OCI-LY1 (cell line): ENCODE measurements around the gene UBE2K.

ENCODE experiments used
- H2AFZ ChIP-seq: fragments of 200-600 bp; sonication (generic), shearing (Covaris generic); 2 replicates; pipeline ENCODE4 v1.6.0; 2014; ENCODE audit warnings: antibody characterized with exemption, mild to moderate bottlenecking, low read length
- H3F3A ChIP-seq: fragments of 200-600 bp; sonication (generic), shearing (Covaris generic); 2 replicates; pipeline ENCODE4 v1.6.0; 2014; ENCODE audit warnings: mild to moderate bottlenecking, antibody characterized with exemption, low read length, moderate library complexity; ENCODE audit not compliant: insufficient read depth
- H3K27ac ChIP-seq: fragments of 200-600 bp; sonication (generic); 2 replicates; pipeline ENCODE4 v1.5.1; 2014; ENCODE audit warnings: low read length, mixed run types, mild to moderate bottlenecking, low read depth; ENCODE audit not compliant: poor library complexity, severe bottlenecking
- H3K27me3 ChIP-seq: fragments of 200-600 bp; sonication (generic); 2 replicates; pipeline ENCODE4 v1.6.0; 2014; ENCODE audit warnings: antibody characterized with exemption, mild to moderate bottlenecking, low read length, moderate library complexity; ENCODE audit not compliant: insufficient read depth
- H3K36me3 ChIP-seq: fragments of 200-600 bp; sonication (generic); 2 replicates; pipeline ENCODE4 v1.6.1; 2014; ENCODE audit warnings: mild to moderate bottlenecking, antibody characterized with exemption, low read length, moderate library complexity, mixed read lengths; ENCODE audit not compliant: insufficient read depth
- H3K4me1 ChIP-seq: fragments of 200-600 bp; sonication (generic); 2 replicates; pipeline ENCODE4 v1.5.1; 2014; ENCODE audit warnings: mild to moderate bottlenecking, low read length, moderate library complexity; ENCODE audit not compliant: insufficient read depth, severe bottlenecking
- H3K4me2 ChIP-seq: fragments of 200-600 bp; sonication (generic), shearing (Covaris generic); 2 replicates; pipeline ENCODE4 v1.6.1; 2014; ENCODE audit warnings: low read length
- H3K4me3 ChIP-seq: fragments of 200-600 bp; sonication (generic); 2 replicates; pipeline ENCODE4 v1.5.1; 2014; ENCODE audit warnings: low read length, low read depth, mild to moderate bottlenecking, mixed read lengths; ENCODE audit not compliant: poor library complexity, severe bottlenecking
- H3K79me2 ChIP-seq: fragments of 200-600 bp; shearing (Covaris generic); 2 replicates; pipeline ENCODE4 v1.6.1; 2016; ENCODE audit warnings: mixed run types, low read length, mixed read lengths; ENCODE audit not compliant: insufficient read depth
- H3K9ac ChIP-seq: fragments of 200-600 bp; sonication (generic), shearing (Covaris generic); 2 replicates; pipeline ENCODE4 v1.6.1; 2014; ENCODE audit warnings: mild to moderate bottlenecking, low read length, mixed read lengths
- H3K9me2 ChIP-seq: fragments of 200-600 bp; sonication (generic), shearing (Covaris generic); 2 replicates; pipeline ENCODE4 v1.6.1; 2014; ENCODE audit warnings: low read depth, mild to moderate bottlenecking, low read length, mixed read lengths
- H3K9me3 ChIP-seq: fragments of 200-600 bp; shearing (Covaris generic); 2 replicates; pipeline ENCODE4 v1.6.1; 2014; ENCODE audit warnings: low read length, mixed read lengths
- H4K20me1 ChIP-seq: fragments of 200-600 bp; sonication (generic), shearing (Covaris generic); 2 replicates; pipeline ENCODE4 v1.6.0; 2016; ENCODE audit warnings: mild to moderate bottlenecking, low read length; ENCODE audit not compliant: insufficient read depth
- EZH2 ChIP-seq: fragments of 200-600 bp; sonication (generic), shearing (Covaris generic); IDR thresholded peaks from 2 replicates; pipeline ENCODE4 v1.8.0; 2017; ENCODE audit warnings: borderline replicate concordance, mixed run types, mild to moderate bottlenecking, antibody characterized with exemption, low read length, moderate library complexity, mixed read lengths
- TF ChIP-seq, protein P1 (sequence below): fragments of 200-600 bp; sonication (generic), shearing (Covaris generic); IDR thresholded peaks from 2 replicates; pipeline ENCODE4 v1.5.1; 2017; ENCODE audit warnings: mild to moderate bottlenecking, antibody characterized with exemption, low read length, moderate library complexity, mixed read lengths

Gene UBE2K

DNA sequence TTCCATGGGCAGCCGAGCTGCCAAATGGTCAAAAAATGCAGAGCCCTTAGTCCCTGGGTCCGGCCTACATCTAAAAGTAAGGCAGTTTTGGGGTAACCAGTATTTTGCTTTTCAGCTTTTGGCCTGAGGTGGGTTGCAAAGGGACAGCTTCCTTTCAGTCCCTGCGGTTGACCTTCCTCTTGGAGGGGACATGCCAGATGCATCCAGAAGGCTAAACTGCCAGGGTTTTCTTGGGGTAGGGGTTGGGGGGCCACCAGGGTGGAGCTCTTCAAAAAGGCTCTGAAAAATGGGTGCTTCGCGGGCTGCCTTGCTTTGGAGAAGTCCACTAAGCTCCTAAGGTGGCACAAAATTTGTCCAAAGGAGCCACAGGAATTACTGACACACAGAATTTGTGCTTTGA is 120.7 kb downstream of the UBE2K start:
- no peak overlapping the region for H3K27ac ChIP-seq
- no peaks in the 10 kb centered on the region for H3F3A ChIP-seq
- peaks cover 6% of the 10 kb centered on the region; the same call in 1 of the 2 replicates for H3K36me3 ChIP-seq
- H3K27me3 ChIP-seq: no peaks in the 10 kb centered on the region
- H4K20me1 ChIP-seq: no peaks in the 10 kb centered on the region
- H3K4me1 ChIP-seq: no peaks in the 10 kb centered on the region
- H3K79me2 ChIP-seq: no peaks in the 10 kb centered on the region
- TF ChIP-seq, protein P1, sequence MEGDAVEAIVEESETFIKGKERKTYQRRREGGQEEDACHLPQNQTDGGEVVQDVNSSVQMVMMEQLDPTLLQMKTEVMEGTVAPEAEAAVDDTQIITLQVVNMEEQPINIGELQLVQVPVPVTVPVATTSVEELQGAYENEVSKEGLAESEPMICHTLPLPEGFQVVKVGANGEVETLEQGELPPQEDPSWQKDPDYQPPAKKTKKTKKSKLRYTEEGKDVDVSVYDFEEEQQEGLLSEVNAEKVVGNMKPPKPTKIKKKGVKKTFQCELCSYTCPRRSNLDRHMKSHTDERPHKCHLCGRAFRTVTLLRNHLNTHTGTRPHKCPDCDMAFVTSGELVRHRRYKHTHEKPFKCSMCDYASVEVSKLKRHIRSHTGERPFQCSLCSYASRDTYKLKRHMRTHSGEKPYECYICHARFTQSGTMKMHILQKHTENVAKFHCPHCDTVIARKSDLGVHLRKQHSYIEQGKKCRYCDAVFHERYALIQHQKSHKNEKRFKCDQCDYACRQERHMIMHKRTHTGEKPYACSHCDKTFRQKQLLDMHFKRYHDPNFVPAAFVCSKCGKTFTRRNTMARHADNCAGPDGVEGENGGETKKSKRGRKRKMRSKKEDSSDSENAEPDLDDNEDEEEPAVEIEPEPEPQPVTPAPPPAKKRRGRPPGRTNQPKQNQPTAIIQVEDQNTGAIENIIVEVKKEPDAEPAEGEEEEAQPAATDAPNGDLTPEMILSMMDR: no peak
- no peak for TF ChIP-seq EZH2
- H3K9ac ChIP-seq: no peak overlapping the region
- H3K9me3 ChIP-seq: no peaks in the 10 kb centered on the region
- H3K4me2 ChIP-seq: no peak overlapping the region
- no peak overlapping the region for H2AFZ ChIP-seq
- no peaks in the 10 kb centered on the region for H3K9me2 ChIP-seq
- no peak overlapping the region for H3K4me3 ChIP-seq

DNA sequence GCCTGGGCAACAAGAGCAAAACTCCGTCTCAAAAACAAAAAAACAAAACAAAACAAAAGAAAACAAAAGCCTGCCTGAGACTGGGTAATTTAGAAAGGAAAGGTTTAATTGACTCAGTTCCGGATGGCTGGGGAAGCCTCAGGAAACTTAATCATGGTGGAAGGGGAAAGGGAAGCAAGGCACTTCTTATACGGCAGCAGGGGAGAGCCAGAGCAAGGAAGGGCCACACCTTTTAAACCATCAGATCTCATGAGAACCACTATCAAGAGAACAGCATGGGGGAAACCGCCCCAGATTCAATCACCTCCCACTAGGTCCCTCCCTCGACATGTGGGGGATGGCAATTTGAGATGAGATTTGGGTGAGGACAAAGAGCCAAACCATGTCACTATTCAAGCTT is 122.2 kb downstream of the UBE2K start:
- Histone ChIP-seq H3K36me3 (peaks cover 21% of the 10 kb centered on the region), H3K79me2 (no peaks in the 10 kb centered on the region), H3K9ac (no peak overlapping the region), H3K4me2 (no peak overlapping the region), H3K4me3 (no peak overlapping the region), H3K9me2 (no peaks in the 10 kb centered on the region), H3K27ac (no peak overlapping the region), H2AFZ (no peak overlapping the region), H3K9me3 (no peaks in the 10 kb centered on the region), H3K27me3 (no peaks in the 10 kb centered on the region), H3K4me1 (no peaks in the 10 kb centered on the region), H4K20me1 (no peaks in the 10 kb centered on the region), H3F3A (no peaks in the 10 kb centered on the region)
- no peak for TF ChIP-seq EZH2
- TF ChIP-seq, protein P1: no peak

DNA sequence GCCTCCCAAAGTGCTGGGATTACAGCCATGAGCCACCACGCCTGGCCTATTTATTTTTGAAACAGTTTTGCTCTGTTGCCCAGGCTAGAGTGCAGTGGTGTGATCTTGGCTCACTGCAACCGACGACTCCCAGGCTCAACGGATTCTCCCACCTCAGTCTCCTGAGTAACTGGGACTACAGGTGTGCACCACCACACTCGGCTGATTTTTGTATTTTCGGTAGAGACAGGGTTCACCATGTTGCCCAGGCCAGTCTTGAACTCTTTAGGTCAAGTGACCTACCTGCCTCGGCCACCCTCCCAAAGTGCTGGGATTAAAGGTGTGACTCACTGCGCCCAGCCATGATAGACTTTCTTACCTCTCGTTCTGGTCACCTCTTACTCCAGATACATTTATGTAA is 124.0 kb downstream of the UBE2K start:
- Histone ChIP-seq H3K4me3 (no peak overlapping the region), H3K27ac (no peak overlapping the region), H3K9ac (no peak overlapping the region), H3K4me2 (no peak overlapping the region), H3F3A (no peaks in the 10 kb centered on the region), H2AFZ (no peak overlapping the region), H3K9me2 (no peaks in the 10 kb centered on the region), H3K79me2 (no peaks in the 10 kb centered on the region), H3K4me1 (no peaks in the 10 kb centered on the region), H3K27me3 (no peaks in the 10 kb centered on the region), H4K20me1 (no peaks in the 10 kb centered on the region), H3K9me3 (no peaks in the 10 kb centered on the region), H3K36me3 (peaks cover 30% of the 10 kb centered on the region)
- no peak for TF ChIP-seq EZH2
- TF ChIP-seq, protein P1: no peak
